HG03175 (cell line): ENCODE results near the gene FXYD1.

Experiments
- ATAC-seq: cut with Tn5 transposase; IDR thresholded peaks from one replicate; pipeline ENCODE4 v1.9.1; 2021; ENCODE audit warnings: mild to moderate bottlenecking, moderate library complexity; ENCODE audit not compliant: unreplicated experiment

Gene FXYD1

GRCh38 chr19:35106898-35107541 lies 31.6 kb upstream of the FXYD1 start:
- no peak for ATAC-seq

- no peak for ATAC-seq
Observed at GRCh38 chr19:35107545-35107944, 31.1 kb upstream of the FXYD1 start.

GRCh38 chr19:35108730-35109129 lies 29.9 kb upstream of the FXYD1 start:
- ATAC-seq, result no peak

- no peak for ATAC-seq
Observed at GRCh38 chr19:35109395-35110112, 29.1 kb upstream of the FXYD1 start.

- no peak for ATAC-seq
Observed at GRCh38 chr19:35110974-35111373, 27.6 kb upstream of the FXYD1 start.

GRCh38 chr19:35112995-35113688 lies 25.5 kb upstream of the FXYD1 start:
- no peak for ATAC-seq

GRCh38 chr19:35114353-35115176 lies 24.1 kb upstream of the FXYD1 start:
- no peak for ATAC-seq

- ATAC-seq, result no peak
Observed at GRCh38 chr19:35115177-35115951, 23.3 kb upstream of the FXYD1 start, which contains the start of gene FXYD3. TSS of gene FXYD3 (plus strand) at chr19:35115823. CDS start at chr19:35119377, 3,554 bp downstream.

GRCh38 chr19:35116072-35116801 lies 22.4 kb upstream of the FXYD1 start:
- ATAC-seq, result no peak

- ATAC-seq, result no peak
Observed at GRCh38 chr19:35117116-35117515, 21.5 kb upstream of the FXYD1 start.

- no peak for ATAC-seq
Observed at GRCh38 chr19:35117799-35118198, 20.8 kb upstream of the FXYD1 start.

- no peak for ATAC-seq
Observed at GRCh38 chr19:35118268-35119020, 20.2 kb upstream of the FXYD1 start.

GRCh38 chr19:35119091-35119490 lies 19.5 kb upstream of the FXYD1 start:
- ATAC-seq, result no peak

- no peak for ATAC-seq
Observed at GRCh38 chr19:35119578-35120155, 19.0 kb upstream of the FXYD1 start.

GRCh38 chr19:35120492-35120891 lies 18.1 kb upstream of the FXYD1 start:
- ATAC-seq, result no peak

- no peak for ATAC-seq
Observed at GRCh38 chr19:35120898-35121297, 17.7 kb upstream of the FXYD1 start.

- ATAC-seq, result no peak
Observed at GRCh38 chr19:35122687-35123551, 15.7 kb upstream of the FXYD1 start.

GRCh38 chr19:35123573-35123972 lies 15.1 kb upstream of the FXYD1 start:
- no peak for ATAC-seq
